SK-N-SH (cell line): Measurements from ENCODE around the gene CDC45. TPM values are rescaled to one million over a fixed set of nuclear protein-coding genes. Genes with fewer than 3 reads are reported as not detected.

ENCODE experiments used
- CTCF ChIA-PET: fragments of 300-600, 350-600 bp; formaldehyde crosslinking; extraction: SDS; loops from one replicate; lab custom pipeline; 2021; lab: Yijun Ruan, JAX
- POLR2A ChIA-PET: fragments of 350-600 bp; sonication (Branson Sonifier 250); formaldehyde crosslinking; extraction: SDS; loops from one replicate; lab custom pipeline; 2020; ENCODE audit warnings: antibody characterized with exemption, inconsistent platforms; lab: Yijun Ruan, JAX
- DNase-seq: peaks from one replicate; pipeline ENCODE4 v3.0.0; 2012
- H2AFZ ChIP-seq: fragments of 200-600 bp; sonication (generic); 2 replicates; pipeline ENCODE4 v1.8.1; 2016; ENCODE audit warnings: antibody characterized with exemption, mild to moderate bottlenecking, low read depth
- H3F3A ChIP-seq: fragments of 200-600 bp; sonication (generic); replicated peaks from 2 replicates; pipeline ENCODE3; 2016; ENCODE audit warnings: antibody characterized with exemption, mild to moderate bottlenecking; ENCODE audit not compliant: insufficient read depth
- H3K27ac ChIP-seq, 2 experiments: fragments of 200-500 bp in 1 of 2; fragments of 200-600 bp in 1 of 2; sonication (Bioruptor generic) in 1 of 2; sonication (generic), shearing (Covaris generic) in 1 of 2; 2 replicates each; pipeline versions ENCODE4 v1.5.1 to v1.6.1; 2014 to 2016; ENCODE audit warnings: low read depth in 2 of 2, inconsistent platforms in 1 of 2, low read length in 1 of 2, mild to moderate bottlenecking in 1 of 2, mixed read lengths in 1 of 2
- H3K27me3 ChIP-seq: fragments of 200-600 bp; sonication (generic), shearing (Covaris generic); 2 replicates; pipeline ENCODE4 v1.6.1; 2016; ENCODE audit warnings: mixed run types; ENCODE audit not compliant: insufficient read depth
- H3K36me3 ChIP-seq, 2 experiments: fragments of 200-500 bp in 1 of 2; fragments of 200-600 bp in 1 of 2; sonication (Bioruptor generic) in 1 of 2; sonication (generic) in 1 of 2; replicated peaks in 1 of 2; 2 replicates each; pipeline versions ENCODE3 to v1.5.1; 2014 to 2016; ENCODE audit warnings: low read length in 1 of 2, mild to moderate bottlenecking in 1 of 2; ENCODE audit not compliant: insufficient read depth in 2 of 2, control insufficient read depth in 1 of 2
- H3K4me1 ChIP-seq, 2 experiments: fragments of 200-500 bp in 1 of 2; fragments of 200-600 bp in 1 of 2; sonication (Bioruptor generic) in 1 of 2; sonication (generic), shearing (Covaris generic) in 1 of 2; 2 replicates each; pipeline versions ENCODE4 v1.5.1 to v1.6.1; 2014 to 2016; ENCODE audit warnings: low read depth in 1 of 2, low read length in 1 of 2, mixed run types in 1 of 2; ENCODE audit not compliant: insufficient read depth in 2 of 2, control insufficient read depth in 1 of 2
- H3K4me2 ChIP-seq: fragments of 200-600 bp; sonication (generic), shearing (Covaris generic); 2 replicates; pipeline ENCODE4 v1.6.1; 2017; ENCODE audit warnings: mixed run types
- H3K4me3 ChIP-seq, 2 experiments: fragments of 200-500 bp in 1 of 2; fragments of 200-600 bp in 1 of 2; sonication (Bioruptor generic) in 1 of 2; sonication (generic), shearing (Covaris generic) in 1 of 2; 2 replicates each; pipeline versions ENCODE4 v1.5.1 to v1.8.1; 2014 to 2016; ENCODE audit warnings: low read depth in 2 of 2, inconsistent platforms in 1 of 2, low read length in 1 of 2, mild to moderate bottlenecking in 1 of 2, mixed read lengths in 1 of 2, moderate library complexity in 1 of 2
- H3K79me2 ChIP-seq: fragments of 200-600 bp; sonication (generic); 2 replicates; pipeline ENCODE4 v1.8.1; 2017; ENCODE audit warnings: mild to moderate bottlenecking; ENCODE audit not compliant: insufficient read depth
- H3K9ac ChIP-seq: fragments of 200-600 bp; sonication (generic); 2 replicates; pipeline ENCODE4 v1.6.1; 2017; ENCODE audit warnings: mixed run types
- H3K9me2 ChIP-seq: fragments of 200-600 bp; sonication (generic); 2 replicates; pipeline ENCODE4 v1.6.1; 2017; ENCODE audit warnings: mixed run types
- H3K9me3 ChIP-seq: fragments of 200-600 bp; sonication (generic); 2 replicates; pipeline ENCODE4 v1.6.1; 2017; ENCODE audit warnings: mixed run types, mild to moderate bottlenecking, moderate library complexity
- H4K20me1 ChIP-seq: fragments of 200-600 bp; sonication (generic); 2 replicates; pipeline ENCODE4 v1.6.1; 2017; ENCODE audit warnings: mild to moderate bottlenecking, mixed run types; ENCODE audit not compliant: insufficient read depth
- CHD2 ChIP-seq: fragments of 150-350 bp; IDR thresholded peaks from 2 replicates; pipeline ENCODE4 v1.6.1; 2018; ENCODE audit warnings: low read length; ENCODE audit not compliant: partially characterized antibody
- ELF1 ChIP-seq: IDR thresholded peaks from 2 replicates; pipeline ENCODE4 v1.4.0; 2012
- EZH2phosphoT487 ChIP-seq: fragments of 200-600 bp; sonication (generic); IDR thresholded peaks from 2 replicates; pipeline ENCODE4 v1.6.1; 2017; ENCODE audit warnings: low read depth, mixed run types, mild to moderate bottlenecking, antibody characterized with exemption, moderate library complexity, borderline replicate concordance
- GABPA ChIP-seq: IDR thresholded peaks from 2 replicates; pipeline ENCODE4 v1.4.0; 2012; ENCODE audit warnings: low read depth, mild to moderate bottlenecking
- NRF1 ChIP-seq: IDR thresholded peaks from 2 replicates; pipeline ENCODE4 v1.6.1; 2012; ENCODE audit warnings: low read depth, mild to moderate bottlenecking, low read length
- RCOR1 ChIP-seq: fragments of 150-350 bp; IDR thresholded peaks from 2 replicates; pipeline ENCODE4 v1.6.1; 2017; ENCODE audit warnings: antibody characterized with exemption, low read length
- RFX5 ChIP-seq: IDR thresholded peaks from 2 replicates; pipeline ENCODE4 v1.6.1; 2012; ENCODE audit warnings: mild to moderate bottlenecking, improper control_type of control experiment, low read length
- TAF1 ChIP-seq: IDR thresholded peaks from 2 replicates; pipeline ENCODE4 v1.6.1; 2012; ENCODE audit warnings: low read depth, mild to moderate bottlenecking, low read length, moderate library complexity, borderline replicate concordance
- TEAD4 ChIP-seq: IDR thresholded peaks from 2 replicates; pipeline ENCODE4 v1.4.0; 2012; ENCODE audit warnings: mild to moderate bottlenecking, borderline replicate concordance; ENCODE audit not compliant: insufficient read depth
- WGBS: methylation state at CpG from one replicate; pipeline ENCODE4 v1.1.6; 2017; ENCODE audit warnings: low lambda C conversion rate; 5-methylcytosine and 5-hydroxymethylcytosine counted together
- polyA plus RNA-seq, 3 experiments: library from polyadenylated mRNA; depleted of rRNA; stranded (reverse); fragments of >200 nt; gene quantifications; 2 replicates each; pipeline ENCODE4 v1.2.3, GENCODE V29; 2012
- TF ChIP-seq, protein P1 (sequence below): IDR thresholded peaks from 2 replicates; pipeline ENCODE4 v1.6.1; 2012; ENCODE audit warnings: mild to moderate bottlenecking, low read depth, low read length, moderate library complexity
- TF ChIP-seq, protein P2 (sequence below): fragments of 150-350 bp; IDR thresholded peaks from 2 replicates; pipeline ENCODE4 v1.6.1; 2017; ENCODE audit warnings: antibody characterized with exemption, low read length, low read depth, borderline replicate concordance
- TF ChIP-seq, protein P3 (sequence below): IDR thresholded peaks from 2 replicates; pipeline ENCODE4 v1.4.0; 2012; ENCODE audit warnings: low read depth
- TF ChIP-seq, protein P4 (sequence below): IDR thresholded peaks from 2 replicates; pipeline ENCODE4 v1.4.0; 2012; ENCODE audit warnings: low read depth, borderline replicate concordance

Gene CDC45
- polyA plus RNA-seq, 1 of the 3 experiments (the other 2 are of a cell fraction) = 23.6 TPM

DNA sequence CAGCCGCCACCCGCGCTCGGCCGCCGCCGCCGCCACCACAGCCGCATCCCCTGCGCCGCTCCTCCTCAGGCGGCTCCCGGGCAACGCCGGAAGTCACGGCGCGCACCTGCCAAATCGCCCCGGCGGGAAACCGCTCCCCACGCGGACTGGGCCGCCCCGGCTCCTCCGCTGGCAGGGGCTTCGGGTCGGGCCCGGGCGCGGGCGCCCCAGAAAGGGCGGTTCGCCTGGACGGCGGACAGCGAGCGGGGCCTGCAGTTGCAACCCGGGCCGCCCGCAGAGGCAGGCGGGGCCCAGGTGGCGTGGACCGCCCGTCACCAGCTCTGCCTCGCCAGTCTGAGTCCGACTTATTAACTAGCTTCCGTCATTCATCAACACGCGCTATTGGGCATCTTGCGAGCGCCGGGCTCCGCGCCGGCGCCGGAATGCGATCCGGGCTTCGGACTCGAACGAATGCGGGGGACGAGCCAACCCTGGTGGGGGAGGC lies 48.0 kb upstream of the CDC45 start, which contains the start of gene HIRA:
HIRA (minus strand) TSS at position 85 of the 484 bp plus-strand sequence. CDS start 257 bp downstream, outside the sequence.
- Histone ChIP-seq H3K9ac (peak within 1 kb of the TSS; percentile 96), H3K27me3 (no peaks in the 10 kb centered on the region), H3K36me3 (peaks cover 10 to 14% of the 10 kb centered on the region in 2 experiments), H3K27ac (peak within 1 kb of the TSS; percentile 89 to 95), H3F3A (peaks cover 4% of the 10 kb centered on the region), H3K9me3 (no peaks in the 10 kb centered on the region), H3K4me1 (peaks cover 5 to 18% of the 10 kb centered on the region in 2 experiments; a peak in 3 of 4 replicates), H4K20me1 (peaks cover 13% of the 10 kb centered on the region; the same call in 1 of the 2 replicates), H3K4me3 (peak within 1 kb of the TSS; percentile 90 to 99), H2AFZ (peak within 1 kb of the TSS; percentile 98), H3K9me2 (no peaks in the 10 kb centered on the region), H3K4me2 (peak within 1 kb of the TSS; percentile 99), H3K79me2 (peaks cover 64% of the 10 kb centered on the region)
- WGBS = 3% methylated on average over 12 of the region's 66 CpGs
- CTCF ChIA-PET = interaction anchor here (1.0 to 2.5 kb wide), 3 partner anchors 22 to 287 kb away, joined by 4 to 9 read pairs (median 9); partner anchors contain the start of genes ESS2 and SLC25A1
- POLR2A ChIA-PET = interaction anchor here (0.6 to 2.1 kb wide), 6 partner anchors 9 to 253 kb away, joined by 3 to 7 read pairs (median 4); partner anchors contain the start of genes CDC45, SLC25A1 and UFD1
- peak; percentile 92 for DNase-seq
- TF ChIP-seq GABPA (peak; percentile 84), ELF1 (no peak), NRF1 (0 out of 2 replicates have a peak, but pooled peaks have one; percentile 15), TEAD4 (no peak), RCOR1 (no peak; the same call in 1 of the 2 replicates), EZH2phosphoT487 (no peak), RFX5 (no peak), CHD2 (peak; percentile 54), TAF1 (peak; percentile 94)
- TF ChIP-seq, protein P1, sequence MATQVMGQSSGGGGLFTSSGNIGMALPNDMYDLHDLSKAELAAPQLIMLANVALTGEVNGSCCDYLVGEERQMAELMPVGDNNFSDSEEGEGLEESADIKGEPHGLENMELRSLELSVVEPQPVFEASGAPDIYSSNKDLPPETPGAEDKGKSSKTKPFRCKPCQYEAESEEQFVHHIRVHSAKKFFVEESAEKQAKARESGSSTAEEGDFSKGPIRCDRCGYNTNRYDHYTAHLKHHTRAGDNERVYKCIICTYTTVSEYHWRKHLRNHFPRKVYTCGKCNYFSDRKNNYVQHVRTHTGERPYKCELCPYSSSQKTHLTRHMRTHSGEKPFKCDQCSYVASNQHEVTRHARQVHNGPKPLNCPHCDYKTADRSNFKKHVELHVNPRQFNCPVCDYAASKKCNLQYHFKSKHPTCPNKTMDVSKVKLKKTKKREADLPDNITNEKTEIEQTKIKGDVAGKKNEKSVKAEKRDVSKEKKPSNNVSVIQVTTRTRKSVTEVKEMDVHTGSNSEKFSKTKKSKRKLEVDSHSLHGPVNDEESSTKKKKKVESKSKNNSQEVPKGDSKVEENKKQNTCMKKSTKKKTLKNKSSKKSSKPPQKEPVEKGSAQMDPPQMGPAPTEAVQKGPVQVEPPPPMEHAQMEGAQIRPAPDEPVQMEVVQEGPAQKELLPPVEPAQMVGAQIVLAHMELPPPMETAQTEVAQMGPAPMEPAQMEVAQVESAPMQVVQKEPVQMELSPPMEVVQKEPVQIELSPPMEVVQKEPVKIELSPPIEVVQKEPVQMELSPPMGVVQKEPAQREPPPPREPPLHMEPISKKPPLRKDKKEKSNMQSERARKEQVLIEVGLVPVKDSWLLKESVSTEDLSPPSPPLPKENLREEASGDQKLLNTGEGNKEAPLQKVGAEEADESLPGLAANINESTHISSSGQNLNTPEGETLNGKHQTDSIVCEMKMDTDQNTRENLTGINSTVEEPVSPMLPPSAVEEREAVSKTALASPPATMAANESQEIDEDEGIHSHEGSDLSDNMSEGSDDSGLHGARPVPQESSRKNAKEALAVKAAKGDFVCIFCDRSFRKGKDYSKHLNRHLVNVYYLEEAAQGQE = peak; percentile 64; the same call in 1 of the 2 replicates
- TF ChIP-seq, protein P2, sequence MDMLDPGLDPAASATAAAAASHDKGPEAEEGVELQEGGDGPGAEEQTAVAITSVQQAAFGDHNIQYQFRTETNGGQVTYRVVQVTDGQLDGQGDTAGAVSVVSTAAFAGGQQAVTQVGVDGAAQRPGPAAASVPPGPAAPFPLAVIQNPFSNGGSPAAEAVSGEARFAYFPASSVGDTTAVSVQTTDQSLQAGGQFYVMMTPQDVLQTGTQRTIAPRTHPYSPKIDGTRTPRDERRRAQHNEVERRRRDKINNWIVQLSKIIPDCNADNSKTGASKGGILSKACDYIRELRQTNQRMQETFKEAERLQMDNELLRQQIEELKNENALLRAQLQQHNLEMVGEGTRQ = no peak
- TF ChIP-seq, protein P3, sequence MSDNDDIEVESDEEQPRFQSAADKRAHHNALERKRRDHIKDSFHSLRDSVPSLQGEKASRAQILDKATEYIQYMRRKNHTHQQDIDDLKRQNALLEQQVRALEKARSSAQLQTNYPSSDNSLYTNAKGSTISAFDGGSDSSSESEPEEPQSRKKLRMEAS = peak; percentile 26; the same call in 1 of the 2 replicates
- TF ChIP-seq, protein P4, sequence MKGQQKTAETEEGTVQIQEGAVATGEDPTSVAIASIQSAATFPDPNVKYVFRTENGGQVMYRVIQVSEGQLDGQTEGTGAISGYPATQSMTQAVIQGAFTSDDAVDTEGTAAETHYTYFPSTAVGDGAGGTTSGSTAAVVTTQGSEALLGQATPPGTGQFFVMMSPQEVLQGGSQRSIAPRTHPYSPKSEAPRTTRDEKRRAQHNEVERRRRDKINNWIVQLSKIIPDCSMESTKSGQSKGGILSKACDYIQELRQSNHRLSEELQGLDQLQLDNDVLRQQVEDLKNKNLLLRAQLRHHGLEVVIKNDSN = no peak
